HG02885 (cell line): ENCODE results near the gene AMBRA1.

Experiments used
- ATAC-seq: cut with Tn5 transposase; IDR thresholded peaks from one replicate; pipeline ENCODE4 v1.9.1; 2021; ENCODE audit warnings: mild to moderate bottlenecking; ENCODE audit not compliant: unreplicated experiment, poor library complexity

Gene AMBRA1

GRCh38 chr11:46414466-46414796 is 179.4 kb downstream of the AMBRA1 start:
- ATAC-seq = no peak

GRCh38 chr11:46413760-46414465 is 179.9 kb downstream of the AMBRA1 start:
- no peak for ATAC-seq

DNA sequence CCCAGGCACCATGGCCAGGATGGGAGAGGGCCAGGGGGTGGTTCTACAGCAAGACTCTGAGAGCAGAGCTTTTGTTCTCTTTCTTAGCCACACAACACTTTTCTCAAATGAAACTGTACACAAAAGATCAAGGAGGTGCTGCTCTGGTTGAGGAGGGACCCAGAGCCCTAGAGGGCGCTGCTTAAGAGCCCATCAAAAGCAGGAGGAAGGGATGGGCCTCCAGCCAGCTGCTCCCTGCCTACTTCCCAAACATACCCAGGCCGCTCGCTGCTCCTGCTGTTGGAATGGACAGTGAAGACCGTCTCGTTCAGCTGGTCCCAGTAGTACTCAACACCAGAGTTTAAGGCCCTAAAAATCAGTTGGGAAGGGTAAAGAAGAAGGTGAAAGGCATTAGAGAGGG is 183.8 kb downstream of the AMBRA1 start:
- no peak for ATAC-seq

GRCh38 chr11:46408407-46408986 is 185.3 kb downstream of the AMBRA1 start:
- ATAC-seq = no peak

- ATAC-seq = no peak
Measured at GRCh38 chr11:46407635-46408034, 186.2 kb downstream of the AMBRA1 start.

DNA sequence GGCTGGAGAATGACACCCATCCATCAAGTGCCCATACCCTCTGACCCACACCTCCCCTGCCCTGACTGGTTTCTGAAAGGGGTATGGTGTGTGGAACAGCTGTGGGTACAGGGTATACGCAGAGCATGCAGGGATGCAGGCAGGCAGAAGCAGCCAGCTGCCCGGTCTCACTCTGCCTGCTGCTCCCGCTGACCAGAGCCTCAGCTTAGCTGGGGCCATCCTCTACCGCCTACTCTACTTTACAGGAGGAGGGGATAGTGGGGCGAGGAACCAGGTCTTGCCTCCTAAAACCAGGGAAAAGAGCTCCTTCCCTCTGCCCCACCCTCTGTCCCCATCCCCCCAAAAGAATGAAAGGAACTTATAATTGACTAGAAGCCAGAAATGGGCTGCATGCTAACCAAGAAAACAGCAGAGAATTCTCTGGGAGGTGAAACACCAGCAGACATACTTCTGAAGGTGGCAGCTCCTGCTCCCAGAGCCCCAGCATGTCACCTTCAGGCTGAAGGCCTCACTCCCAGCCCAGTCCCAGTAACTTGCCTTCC is 189.3 kb downstream of the AMBRA1 start:
- no peak for ATAC-seq

DNA sequence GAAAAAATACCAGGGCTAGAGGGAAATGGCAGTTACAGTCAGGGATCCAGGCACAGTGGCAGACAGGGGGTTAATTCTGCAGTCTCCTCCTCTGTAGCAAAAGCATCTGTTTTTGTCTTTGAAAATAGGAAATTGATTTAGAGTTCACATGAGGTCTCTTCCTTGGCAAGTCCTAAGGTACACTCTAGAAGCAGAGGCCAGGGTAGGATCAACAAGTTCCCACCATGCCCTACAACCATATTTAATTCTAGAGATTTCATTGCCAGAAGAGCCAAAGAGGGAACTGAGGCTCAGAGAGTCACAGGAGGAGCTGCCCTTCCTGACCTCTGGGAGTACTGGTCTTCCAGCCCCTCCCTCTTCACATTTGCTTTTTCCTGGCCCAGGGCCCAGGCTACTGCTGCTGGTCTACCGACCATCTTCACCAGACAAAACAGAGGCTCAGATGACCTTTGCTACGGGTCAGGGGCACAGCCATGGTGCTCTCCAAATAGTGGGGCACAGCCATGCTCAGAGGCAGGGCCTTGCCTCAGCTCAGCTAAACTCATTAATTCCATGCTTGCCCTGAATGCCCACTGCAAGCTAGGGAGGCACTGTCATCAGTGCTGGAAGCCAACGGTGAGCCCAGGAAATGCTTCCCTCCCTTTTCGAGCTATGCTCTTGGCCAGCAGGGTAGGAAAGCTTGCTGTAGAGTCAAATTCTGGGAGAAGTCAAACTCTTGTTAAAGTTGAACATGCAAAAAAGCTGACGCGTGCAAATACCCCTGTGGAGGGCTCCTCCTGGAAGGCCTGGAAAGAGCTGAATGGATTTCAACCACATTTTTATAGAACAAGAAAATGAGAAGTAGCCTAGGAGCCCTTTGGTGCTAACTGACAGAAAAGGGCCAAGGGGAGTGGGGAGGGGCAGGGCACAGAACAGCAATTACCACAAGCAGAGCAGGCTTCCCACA is 190.6 kb downstream of the AMBRA1 start:
- no peak for ATAC-seq

DNA sequence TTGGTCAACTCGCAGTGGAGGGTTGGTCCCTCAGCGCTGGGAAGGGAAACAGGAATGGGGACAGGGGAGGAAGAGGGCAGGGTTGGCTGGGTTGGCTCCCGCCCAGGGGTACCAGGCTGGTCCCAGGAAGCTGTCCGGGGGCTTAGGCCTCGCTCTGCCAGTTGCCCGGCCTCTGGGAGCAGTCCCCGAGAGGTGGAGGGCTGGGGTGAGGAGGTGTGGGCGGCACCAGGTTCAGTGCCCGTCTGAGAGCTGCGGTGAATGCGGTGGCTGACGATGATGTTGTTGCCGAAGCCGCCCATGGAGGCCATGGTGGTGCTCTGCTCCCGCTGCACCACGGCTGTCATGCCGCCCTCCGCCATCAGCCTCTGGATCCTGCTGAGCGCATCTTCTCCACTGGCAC is 196.3 kb downstream of the AMBRA1 start:
- ATAC-seq = no peak

- ATAC-seq = no peak
Measured at GRCh38 chr11:46393759-46394158, 200.1 kb downstream of the AMBRA1 start.

DNA sequence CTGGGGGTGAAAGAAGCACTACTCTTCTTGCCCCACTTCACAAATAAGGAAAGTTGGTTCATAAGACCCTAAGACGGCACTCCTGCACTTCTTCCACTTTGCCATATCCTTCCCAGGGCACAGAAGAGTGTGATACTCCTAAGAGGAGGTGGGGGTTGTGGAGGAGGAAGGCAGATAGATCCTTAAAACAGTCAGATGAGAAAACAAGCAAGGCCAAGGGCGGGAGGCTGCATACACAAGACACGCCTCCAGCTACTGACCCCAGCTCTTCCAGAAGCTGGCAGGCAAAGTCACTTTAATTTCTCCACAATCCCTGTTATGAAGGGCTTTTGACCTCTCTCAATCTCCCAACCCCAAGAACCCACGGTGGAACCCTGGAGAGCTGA is 200.6 kb downstream of the AMBRA1 start:
- ATAC-seq = no peak

- peak; percentile 69 for ATAC-seq
Measured at GRCh38 chr11:46392421-46393230, 201.2 kb downstream of the AMBRA1 start.

DNA sequence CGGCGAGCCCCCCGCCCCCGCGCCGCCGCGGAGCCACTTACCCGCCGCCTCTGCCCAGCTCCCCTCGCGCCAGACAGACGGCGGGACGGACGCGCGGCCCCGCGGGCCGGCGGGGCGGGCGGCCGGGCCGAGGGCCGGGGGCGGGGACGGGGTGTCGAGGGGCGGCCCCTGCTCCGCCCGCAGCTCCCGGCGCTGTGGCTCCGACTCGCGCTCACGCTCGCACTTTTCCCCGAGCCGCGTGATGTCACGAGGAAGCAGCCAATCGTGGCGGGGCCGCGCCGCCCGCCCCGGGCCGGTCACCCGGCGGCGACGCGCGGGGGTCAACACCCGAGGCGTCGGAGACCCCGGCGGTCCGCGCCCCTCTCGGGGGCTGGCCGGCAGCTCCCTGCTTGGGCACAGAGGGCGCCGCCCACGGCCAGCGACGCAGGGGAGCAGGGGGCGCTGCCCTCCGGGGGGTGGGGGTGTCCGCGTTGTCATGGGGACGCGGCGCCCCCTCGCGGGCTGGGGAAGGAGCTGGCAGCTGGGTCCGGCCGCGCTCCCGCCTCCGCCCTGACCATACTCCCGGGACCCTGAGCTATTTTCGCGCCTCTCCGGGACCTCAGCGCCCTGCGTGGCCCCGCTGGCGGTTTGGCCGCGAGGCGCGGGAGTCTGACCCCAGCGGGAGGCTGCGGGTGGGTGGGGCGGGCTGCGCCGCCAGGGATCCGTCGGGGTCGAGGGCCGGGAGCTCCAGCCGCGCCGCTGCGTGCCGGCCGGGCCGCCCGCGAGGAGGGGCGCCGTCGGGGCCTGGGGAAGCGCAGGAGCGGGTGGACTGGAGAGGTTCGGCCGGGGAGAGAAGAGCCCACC is 202.0 kb downstream of the AMBRA1 start, which contains the start of gene CHRM4:
TSS of gene CHRM4 (minus strand) at position 199 of the 843 bp plus-strand sequence. CDS start 5,219 bp downstream, outside the sequence.
- no peak for ATAC-seq

DNA sequence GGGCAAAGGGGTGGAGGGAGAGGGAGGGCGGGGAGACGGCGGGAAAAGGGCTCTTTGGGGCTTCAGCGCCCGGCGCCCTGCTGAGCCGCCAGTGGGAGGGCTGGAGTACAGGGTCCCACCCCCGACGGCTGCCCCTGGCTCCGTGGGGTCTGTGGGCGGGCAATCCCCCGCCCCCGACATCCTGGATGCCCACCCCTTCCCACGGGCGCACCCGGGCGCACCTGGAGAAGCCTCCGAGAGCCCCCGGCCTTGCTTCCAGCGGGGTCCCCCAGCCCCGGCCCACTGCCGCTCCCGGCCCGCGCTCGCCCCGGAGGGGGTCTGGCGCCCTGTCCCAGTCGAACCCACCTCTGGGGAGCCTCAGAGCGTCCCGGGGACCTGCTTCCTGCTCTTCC is 202.6 kb downstream of the AMBRA1 start:
- no peak for ATAC-seq

DNA sequence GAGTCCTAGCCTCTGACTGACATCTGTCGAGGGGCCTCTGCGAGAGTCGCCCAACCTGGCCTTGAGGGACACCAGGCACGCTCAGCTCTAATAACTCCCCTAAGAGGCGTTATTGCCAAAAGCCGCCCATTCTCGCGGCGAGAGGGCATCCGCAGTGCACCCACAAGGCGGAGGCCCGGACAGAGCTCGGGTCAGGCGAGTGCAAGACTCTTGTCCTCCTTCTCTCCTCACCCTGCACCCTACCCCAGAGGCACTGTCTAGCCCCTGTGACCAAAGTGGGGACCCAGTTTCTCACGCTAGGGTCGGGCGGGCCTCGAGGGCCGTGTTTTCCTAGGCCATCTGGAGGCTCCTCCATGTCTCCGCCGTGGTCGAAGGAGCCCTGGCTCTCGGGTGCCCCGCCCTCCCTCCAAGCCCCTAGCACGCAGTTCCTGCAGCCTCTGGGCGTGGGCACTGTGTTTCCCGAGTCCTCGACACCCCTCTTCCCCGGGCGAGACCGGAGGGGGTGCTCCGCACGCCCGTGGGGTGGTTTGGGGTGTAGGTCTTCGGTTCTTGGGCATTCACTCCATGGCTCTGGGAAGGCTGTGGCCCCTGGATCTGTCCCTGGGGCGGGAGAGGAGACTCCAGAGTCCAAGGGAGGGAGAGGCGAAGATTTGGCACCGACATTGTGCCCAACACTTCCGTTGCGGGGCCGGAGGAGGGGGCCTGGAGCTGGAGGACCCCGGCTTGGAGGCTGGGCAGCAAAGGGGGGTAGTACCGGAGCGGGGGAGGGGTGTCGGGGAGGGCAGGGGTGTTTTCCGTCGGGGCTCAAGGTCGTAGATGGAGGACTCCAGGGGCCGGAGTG is 203.3 kb downstream of the AMBRA1 start:
- ATAC-seq = no peak

DNA sequence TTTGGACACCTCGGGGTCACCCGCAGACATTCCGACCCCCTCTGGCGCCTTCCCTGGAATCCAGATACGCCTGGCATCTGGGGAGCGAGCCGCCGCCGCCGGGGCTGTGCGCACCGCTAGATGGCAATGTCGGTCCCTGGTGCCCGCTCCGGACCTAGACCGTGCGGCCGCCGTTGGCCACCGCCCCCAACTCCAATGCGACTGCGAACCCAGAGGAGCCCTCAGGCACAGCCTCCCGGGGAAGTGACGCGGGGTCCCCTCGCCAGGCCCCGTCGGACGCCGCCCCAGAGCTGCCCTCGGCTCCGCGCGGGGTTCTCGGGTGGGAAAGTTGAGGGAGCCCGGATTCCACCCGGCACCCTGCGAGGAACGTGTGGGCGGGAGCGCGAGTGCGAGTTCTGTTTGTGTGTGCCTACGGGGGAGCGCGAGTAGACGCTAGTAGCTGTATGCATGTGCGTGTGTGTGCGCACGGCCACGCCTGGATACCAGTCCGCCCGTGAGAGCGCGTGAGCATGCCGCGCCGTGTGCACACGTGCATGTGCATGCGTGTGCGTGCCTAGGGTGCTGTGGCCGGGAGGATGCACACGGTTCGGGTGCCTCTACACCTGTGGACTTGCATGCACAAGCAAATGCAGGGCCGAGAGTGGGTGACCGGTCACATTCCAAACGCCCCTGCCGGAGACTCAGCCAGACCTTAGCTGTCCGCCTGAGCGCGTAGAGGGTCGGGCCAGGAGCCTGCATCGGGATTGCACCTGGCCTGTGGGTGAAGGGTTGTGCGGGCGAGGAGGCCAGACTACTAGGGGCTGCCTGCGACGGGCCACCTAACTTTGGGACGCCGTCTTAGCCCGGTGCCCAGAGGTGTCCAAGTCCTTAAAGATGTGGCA is 204.1 kb downstream of the AMBRA1 start:
- peak; percentile 60 for ATAC-seq

GRCh38 chr11:46388619-46389449 is 205.0 kb downstream of the AMBRA1 start:
- ATAC-seq = no peak
